IMR-90 (cell line): ENCODE results near the gene GADD45GIP1.

Experiments used
- BHLHE40 ChIP-seq: fragments of 150-350 bp; IDR thresholded peaks from 2 replicates; pipeline ENCODE4 v1.6.1; 2016; ENCODE audit warnings: mild to moderate bottlenecking, low read depth, low read length
- CEBPB ChIP-seq: IDR thresholded peaks from 2 replicates; pipeline ENCODE4 v1.6.1; 2012; ENCODE audit warnings: low read depth, low read length, improper control_type of control experiment
- CHD1 ChIP-seq: IDR thresholded peaks from 2 replicates; pipeline ENCODE4 v1.6.1; 2012; ENCODE audit warnings: low read depth, low read length, improper control_type of control experiment
- NFE2L2 ChIP-seq: fragments of 150-350 bp; IDR thresholded peaks from 2 replicates; pipeline ENCODE4 v1.6.1; 2016; ENCODE audit warnings: low read depth, mild to moderate bottlenecking, low read length
- POLR2A ChIP-seq: IDR thresholded peaks from 2 replicates; pipeline ENCODE4 v1.6.1; 2012; ENCODE audit warnings: mild to moderate bottlenecking, low read depth, low read length
- RFX5 ChIP-seq: IDR thresholded peaks from 2 replicates; pipeline ENCODE4 v1.8.0; 2012; ENCODE audit warnings: low read depth, mild to moderate bottlenecking, low read length, moderate library complexity
- SMC3 ChIP-seq: fragments of 150-350 bp; IDR thresholded peaks from 2 replicates; pipeline ENCODE4 v1.6.1; 2016; ENCODE audit warnings: low read depth, mild to moderate bottlenecking, antibody characterized with exemption, low read length, moderate library complexity
- TF ChIP-seq, protein P1 (sequence below): conservative IDR thresholded peaks from 2 replicates; pipeline ENCODE4 v1.5.1; 2012; ENCODE audit warnings: mild to moderate bottlenecking, low read depth, low read length, improper control_type of control experiment
- TF ChIP-seq, protein P2 (sequence below): fragments of 150-350 bp; IDR thresholded peaks from 2 replicates; pipeline ENCODE4 v1.6.1; 2017; ENCODE audit warnings: mild to moderate bottlenecking, antibody characterized with exemption, low read length, low read depth

- TF ChIP-seq, protein P1, sequence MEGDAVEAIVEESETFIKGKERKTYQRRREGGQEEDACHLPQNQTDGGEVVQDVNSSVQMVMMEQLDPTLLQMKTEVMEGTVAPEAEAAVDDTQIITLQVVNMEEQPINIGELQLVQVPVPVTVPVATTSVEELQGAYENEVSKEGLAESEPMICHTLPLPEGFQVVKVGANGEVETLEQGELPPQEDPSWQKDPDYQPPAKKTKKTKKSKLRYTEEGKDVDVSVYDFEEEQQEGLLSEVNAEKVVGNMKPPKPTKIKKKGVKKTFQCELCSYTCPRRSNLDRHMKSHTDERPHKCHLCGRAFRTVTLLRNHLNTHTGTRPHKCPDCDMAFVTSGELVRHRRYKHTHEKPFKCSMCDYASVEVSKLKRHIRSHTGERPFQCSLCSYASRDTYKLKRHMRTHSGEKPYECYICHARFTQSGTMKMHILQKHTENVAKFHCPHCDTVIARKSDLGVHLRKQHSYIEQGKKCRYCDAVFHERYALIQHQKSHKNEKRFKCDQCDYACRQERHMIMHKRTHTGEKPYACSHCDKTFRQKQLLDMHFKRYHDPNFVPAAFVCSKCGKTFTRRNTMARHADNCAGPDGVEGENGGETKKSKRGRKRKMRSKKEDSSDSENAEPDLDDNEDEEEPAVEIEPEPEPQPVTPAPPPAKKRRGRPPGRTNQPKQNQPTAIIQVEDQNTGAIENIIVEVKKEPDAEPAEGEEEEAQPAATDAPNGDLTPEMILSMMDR, result no peak
- TF ChIP-seq POLR2A (no peak), BHLHE40 (no peak), CEBPB (no peak), RFX5 (no peak), NFE2L2 (no peak), CHD1 (no peak), SMC3 (no peak)
- TF ChIP-seq, protein P2, sequence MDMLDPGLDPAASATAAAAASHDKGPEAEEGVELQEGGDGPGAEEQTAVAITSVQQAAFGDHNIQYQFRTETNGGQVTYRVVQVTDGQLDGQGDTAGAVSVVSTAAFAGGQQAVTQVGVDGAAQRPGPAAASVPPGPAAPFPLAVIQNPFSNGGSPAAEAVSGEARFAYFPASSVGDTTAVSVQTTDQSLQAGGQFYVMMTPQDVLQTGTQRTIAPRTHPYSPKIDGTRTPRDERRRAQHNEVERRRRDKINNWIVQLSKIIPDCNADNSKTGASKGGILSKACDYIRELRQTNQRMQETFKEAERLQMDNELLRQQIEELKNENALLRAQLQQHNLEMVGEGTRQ, result no peak
Observed at GRCh38 chr19:12996406-12997094, 39.5 kb upstream of the GADD45GIP1 start.
